ENCODE results near the gene MBP. TPM values are rescaled to one million over a fixed set of nuclear protein-coding genes. Genes with fewer than 3 reads are reported as not detected.

Gene MBP
- total and polyA plus RNA-seq, 2 donors from 2014 or later, result 15.1 to 61.2 TPM

GRCh38 chr18:77068321-77069312 is 64.0 kb downstream of the MBP start:
- Histone ChIP-seq H3K9ac (ENCODE audit: low read length in 3 of 3) (peak overlapping the region in 1 of 3 donors; percentile 23), H3K27me3 (ENCODE audit: control insufficient read depth, insufficient read depth, low read length) (no peaks in the 10 kb centered on the region), H3K27ac (ENCODE audit: low read depth in 2 of 2, low read length in 2 of 2) (peak overlapping the region; percentile 22 to 71), H3K9me3 (ENCODE audit: control insufficient read depth in 2 of 3, insufficient read depth in 1 of 3, low read length in 3 of 3) (no peaks in the 10 kb centered on the region), H3K4me1 (ENCODE audit: control insufficient read depth in 2 of 3, insufficient read depth in 2 of 3, low read depth in 1 of 3, low read length in 3 of 3) (peaks cover 0 to 7% (median 0%) of the 10 kb centered on the region in 3 donors), H3K36me3 (ENCODE audit: control insufficient read depth in 2 of 3, insufficient read depth in 3 of 3, low read length in 3 of 3) (no peaks in the 10 kb centered on the region), H3K4me3 (ENCODE audit: low read length in 3 of 3) (no peak overlapping the region)
- TF ChIP-seq CTCF (IDR thresholded peaks at IDR 0.05; ENCODE audit: borderline replicate concordance, extremely low read depth, insufficient read depth), result no peak
- intact Hi-C loops (cut with DNase I), result no loop called here
- FAIRE-seq, result no peak
- DNase-seq, result no peak

- FAIRE-seq (no peak), DNase-seq (no peak)
- peak overlapping the region in 1 of 3 donors; percentile 23 for H3K9ac ChIP-seq (ENCODE audit: low read length in 3 of 3)
- H3K36me3 ChIP-seq (ENCODE audit: control insufficient read depth in 2 of 3, insufficient read depth in 3 of 3, low read length in 3 of 3), result no peaks in the 10 kb centered on the region
- H3K4me1 ChIP-seq (ENCODE audit: control insufficient read depth in 2 of 3, insufficient read depth in 2 of 3, low read depth in 1 of 3, low read length in 3 of 3), result peaks cover 0 to 11% (median 0%) of the 10 kb centered on the region in 3 donors
- TF ChIP-seq CTCF (IDR thresholded peaks at IDR 0.05; ENCODE audit: borderline replicate concordance, extremely low read depth, insufficient read depth), result no peak
- H3K4me3 ChIP-seq (ENCODE audit: low read length in 3 of 3), result no peak overlapping the region
- H3K27me3 ChIP-seq (ENCODE audit: control insufficient read depth, insufficient read depth, low read length), result no peaks in the 10 kb centered on the region
- no peaks in the 10 kb centered on the region for H3K9me3 ChIP-seq (ENCODE audit: control insufficient read depth in 2 of 3, insufficient read depth in 1 of 3, low read length in 3 of 3)
- intact Hi-C loops (cut with DNase I), result no loop called here
- H3K27ac ChIP-seq (ENCODE audit: low read depth in 2 of 2, low read length in 2 of 2), result peak overlapping the region; percentile 22 to 71
These were observed 65.1 kb downstream of the MBP start for GRCh38 chr18:77067291-77068061.

GRCh38 chr18:77066689-77067088 is 65.9 kb downstream of the MBP start:
- peak overlapping the region in 1 of 2 donors; percentile 58 for H3K27ac ChIP-seq (ENCODE audit: low read depth in 2 of 2, low read length in 2 of 2)
- H3K36me3 ChIP-seq (ENCODE audit: control insufficient read depth in 2 of 3, insufficient read depth in 3 of 3, low read length in 3 of 3), result no peaks in the 10 kb centered on the region
- H3K4me3 ChIP-seq (ENCODE audit: low read length in 3 of 3), result no peak overlapping the region
- FAIRE-seq, result no peak
- no peak overlapping the region for H3K9ac ChIP-seq (ENCODE audit: low read length in 3 of 3)
- intact Hi-C loops (cut with DNase I), result no loop called here
- no peak for DNase-seq
- H3K9me3 ChIP-seq (ENCODE audit: control insufficient read depth in 2 of 3, insufficient read depth in 1 of 3, low read length in 3 of 3), result no peaks in the 10 kb centered on the region
- TF ChIP-seq CTCF (IDR thresholded peaks at IDR 0.05; ENCODE audit: borderline replicate concordance, extremely low read depth, insufficient read depth), result no peak
- H3K4me1 ChIP-seq (ENCODE audit: control insufficient read depth in 2 of 3, insufficient read depth in 2 of 3, low read depth in 1 of 3, low read length in 3 of 3), result peaks cover 0 to 14% (median 0%) of the 10 kb centered on the region in 3 donors
- no peaks in the 10 kb centered on the region for H3K27me3 ChIP-seq (ENCODE audit: control insufficient read depth, insufficient read depth, low read length)
